Endodermal cell (in vitro differentiated cells): ENCODE data around the gene FBXO47. TPM values are rescaled to one million over a fixed set of nuclear protein-coding genes. Genes with fewer than 3 reads are reported as not detected.

Experiments used
- DNase-seq: peaks from one replicate; pipeline ENCODE4 v3.0.0-alpha.2; 2017
- H3K27ac ChIP-seq: 2 replicates; pipeline ENCODE4 v1.5.1; 2013; ENCODE audit warnings: mild to moderate bottlenecking, low read depth, low read length, moderate library complexity
- H3K27me3 ChIP-seq: 2 replicates; pipeline ENCODE4 v1.6.1; 2013; ENCODE audit warnings: mild to moderate bottlenecking, low read length, moderate library complexity; ENCODE audit not compliant: insufficient read depth, control insufficient read depth, poor library complexity, severe bottlenecking
- H3K36me3 ChIP-seq: 2 replicates; pipeline ENCODE4 v1.7.0; 2013; ENCODE audit warnings: mild to moderate bottlenecking, low read length, moderate library complexity; ENCODE audit not compliant: control insufficient read depth, insufficient read depth
- H3K4me1 ChIP-seq: one replicate; pipeline ENCODE4 v1.7.0; 2013; ENCODE audit warnings: low read length; ENCODE audit not compliant: control insufficient read depth, insufficient read depth
- H3K4me3 ChIP-seq: 2 replicates; pipeline ENCODE4 v1.5.1; 2013; ENCODE audit warnings: mild to moderate bottlenecking, low read length, moderate library complexity
- H3K9ac ChIP-seq: 2 replicates; pipeline ENCODE4 v1.6.1; 2013; ENCODE audit warnings: mild to moderate bottlenecking, low read length, moderate library complexity; ENCODE audit not compliant: poor library complexity, severe bottlenecking; ENCODE audit errors: extremely low read depth
- H3K9me3 ChIP-seq: 2 replicates; pipeline ENCODE4 v1.6.1; 2013; ENCODE audit warnings: mild to moderate bottlenecking, low read length, moderate library complexity; ENCODE audit not compliant: control insufficient read depth
- H3K27ac Mint-ChIP-seq: 2 replicates; pipeline ENCODE4 v1.8.0; 2020; ENCODE audit warnings: mixed read lengths
- H3K27me3 Mint-ChIP-seq: 2 replicates; pipeline ENCODE4 v1.8.0; 2021; ENCODE audit warnings: mild to moderate bottlenecking, mixed read lengths; ENCODE audit not compliant: insufficient read depth
- H3K36me3 Mint-ChIP-seq: 2 replicates; pipeline ENCODE4 v1.8.0; 2020; ENCODE audit warnings: low read depth, mixed read lengths
- H3K4me1 Mint-ChIP-seq: 2 replicates; pipeline ENCODE4 v1.8.0; 2020; ENCODE audit warnings: mixed read lengths
- H3K4me3 Mint-ChIP-seq: 2 replicates; pipeline ENCODE4 v1.8.0; 2020; ENCODE audit warnings: mild to moderate bottlenecking, moderate library complexity, mixed read lengths
- H3K9me3 Mint-ChIP-seq: 2 replicates; pipeline ENCODE4 v1.8.0; 2020; ENCODE audit warnings: mild to moderate bottlenecking, mixed read lengths
- CTCF ChIP-seq: fragments of 200-600 bp; sonication (generic); conservative IDR thresholded peaks from 2 replicates; pipeline ENCODE4 v1.5.0; 2021; ENCODE audit warnings: antibody characterized with exemption, mild to moderate bottlenecking
- WGBS, 2 experiments: methylation state at CpG; one replicate each; pipeline versions ENCODE4 v1.1.5 to v1.1.7; 2013; ENCODE audit warnings: missing lambda C conversion rate in 2 of 2, mixed read lengths in 1 of 2; ENCODE audit not compliant: insufficient coverage in 1 of 2, insufficient read length in 1 of 2; 5-methylcytosine and 5-hydroxymethylcytosine counted together
- total RNA-seq, 2 donors: library from RNA; stranded (reverse); fragmentation: NEBNext Ultra II Directional in 1 of 2; extraction: Animal tissue kit (Norgen Biotek cat#: 25700) in 1 of 2; gene quantifications; 2 replicates in 1 of 2; 3 replicates in 1 of 2; pipeline ENCODE4 v1.2.1, GENCODE V29; 2021

FBXO47 gene
- total RNA-seq, 2 donors from 2014 or later = not detected

DNA sequence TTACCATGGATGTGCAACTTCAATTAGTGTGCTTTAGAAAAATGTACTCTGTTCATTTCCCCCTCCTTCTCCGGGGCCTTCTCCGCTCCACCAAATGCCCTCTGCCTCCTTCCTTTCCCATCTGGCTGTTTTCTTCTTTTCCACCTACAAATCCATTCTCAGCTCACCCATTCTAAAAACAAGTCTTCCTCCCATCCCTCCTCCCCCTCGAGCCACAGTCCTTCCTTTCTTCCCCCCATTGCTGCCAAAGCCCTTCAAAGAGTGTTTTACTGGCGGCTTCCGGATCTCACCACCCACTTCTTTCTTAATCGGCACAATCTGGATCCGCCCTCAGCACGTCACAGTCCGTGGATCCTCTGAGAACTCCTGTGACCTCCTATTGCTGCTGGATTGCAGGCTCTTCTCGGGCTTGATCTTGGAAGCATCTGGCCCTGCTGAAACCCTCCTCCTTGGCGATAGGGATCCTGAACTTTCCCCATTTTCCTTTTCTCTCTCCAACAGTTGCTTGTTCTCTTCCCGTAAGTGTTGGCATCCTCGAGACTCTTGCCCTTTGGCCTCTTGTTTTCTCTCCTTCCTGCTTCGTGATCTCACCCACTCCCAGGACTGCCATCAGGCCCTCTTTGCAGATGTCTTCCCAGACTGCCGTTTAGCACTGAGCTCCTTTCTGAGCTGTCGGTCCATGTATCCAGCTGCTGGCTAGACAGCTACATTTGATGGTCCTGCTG, 36.0 kb upstream of the FBXO47 start:
- H3K4me1 Mint-ChIP-seq = peaks cover 4% of the 10 kb centered on the region
- H3K36me3 Mint-ChIP-seq = no peaks in the 10 kb centered on the region
- peaks cover 2% of the 10 kb centered on the region for H3K27me3 Mint-ChIP-seq
- H3K4me3 Mint-ChIP-seq = no peak overlapping the region
- TF ChIP-seq CTCF = no peak
- Histone ChIP-seq H3K36me3 (no peaks in the 10 kb centered on the region), H3K9me3 (no peaks in the 10 kb centered on the region), H3K27me3 (no peaks in the 10 kb centered on the region), H3K4me3 (no peak overlapping the region), H3K4me1 (no peaks in the 10 kb centered on the region), H3K9ac (no peak overlapping the region), H3K27ac (no peak overlapping the region)
- H3K27ac Mint-ChIP-seq = no peak overlapping the region
- H3K9me3 Mint-ChIP-seq = peaks cover 10% of the 10 kb centered on the region
- 86 to 93% methylated on average over 16 of the region's 16 CpGs for WGBS, 2 experiments
- DNase-seq = no peak

- TF ChIP-seq CTCF = peak; percentile 23
- Mint-ChIP-seq H3K4me3 (no peak overlapping the region), H3K4me1 (peaks cover 4% of the 10 kb centered on the region), H3K36me3 (no peaks in the 10 kb centered on the region), H3K27me3 (no peaks in the 10 kb centered on the region), H3K27ac (no peak overlapping the region), H3K9me3 (peaks cover 20% of the 10 kb centered on the region)
- peak; percentile 68 for DNase-seq
- WGBS, 2 experiments = 81 to 89% methylated on average over 7 to 9 of the region's 9 CpGs
- H3K36me3 ChIP-seq = no peaks in the 10 kb centered on the region
- H3K27ac ChIP-seq = no peak overlapping the region
- H3K9ac ChIP-seq = no peak overlapping the region
- no peak overlapping the region for H3K4me3 ChIP-seq
- no peaks in the 10 kb centered on the region for H3K27me3 ChIP-seq
- peaks cover 7% of the 10 kb centered on the region for H3K9me3 ChIP-seq
- no peaks in the 10 kb centered on the region for H3K4me1 ChIP-seq
Observed at GRCh38 chr17:39001703-39002637, 34.8 kb upstream of the FBXO47 start.

DNA sequence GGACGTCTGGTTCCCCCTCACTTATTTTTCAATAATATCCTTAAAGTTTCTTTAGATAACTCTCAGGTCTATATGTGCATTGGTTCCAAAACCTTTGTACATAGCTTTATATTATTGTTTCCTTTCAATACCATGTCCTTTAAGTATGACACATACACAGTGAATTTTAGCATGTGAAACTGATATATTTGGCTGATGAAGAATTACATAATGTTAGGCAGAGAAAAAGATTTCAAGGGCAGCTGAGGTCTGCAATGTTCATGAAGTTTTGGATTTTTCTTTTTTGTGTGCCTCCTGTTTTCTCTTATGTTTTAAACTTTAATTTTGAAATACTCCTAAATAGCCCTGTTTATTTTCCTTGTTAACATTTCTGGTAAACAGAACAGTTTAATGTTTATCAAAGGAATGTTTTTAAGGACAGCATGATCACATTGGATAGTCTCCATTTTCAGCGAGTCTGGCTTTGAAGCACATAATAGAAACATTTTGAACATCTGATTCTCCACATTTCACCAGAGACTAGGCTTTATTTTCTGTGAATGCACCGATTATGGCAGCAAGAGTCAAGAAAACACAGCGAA, 32.9 kb upstream of the FBXO47 start:
- WGBS, 2 experiments = 88 to 96% methylated on average over 4 of the region's 4 CpGs
- Mint-ChIP-seq H3K27me3 (no peaks in the 10 kb centered on the region), H3K27ac (no peak overlapping the region), H3K4me3 (no peak overlapping the region), H3K4me1 (peaks cover 4% of the 10 kb centered on the region), H3K9me3 (peaks cover 32% of the 10 kb centered on the region), H3K36me3 (no peaks in the 10 kb centered on the region)
- no peak for TF ChIP-seq CTCF
- H3K4me3 ChIP-seq = no peak overlapping the region
- H3K27ac ChIP-seq = no peak overlapping the region
- no peak overlapping the region for H3K9ac ChIP-seq
- peaks cover 15% of the 10 kb centered on the region for H3K9me3 ChIP-seq
- H3K4me1 ChIP-seq = no peaks in the 10 kb centered on the region
- no peak for DNase-seq
- H3K27me3 ChIP-seq = no peaks in the 10 kb centered on the region
- H3K36me3 ChIP-seq = no peaks in the 10 kb centered on the region
